HG02623 (cell line): Measurements from ENCODE around the gene ERP27.

Experiments
- ATAC-seq: cut with Tn5 transposase; IDR thresholded peaks from one replicate; pipeline ENCODE4 v1.9.1; 2021; ENCODE audit warnings: moderate library complexity; ENCODE audit not compliant: unreplicated experiment

The ERP27 gene

GRCh38 chr12:14904854-14905253 is 33.5 kb downstream of the ERP27 start:
- no peak for ATAC-seq

- no peak for ATAC-seq
These were observed 34.8 kb downstream of the ERP27 start for GRCh38 chr12:14903386-14904098.

- ATAC-seq = no peak
These were observed 35.9 kb downstream of the ERP27 start for GRCh38 chr12:14902465-14902864.

- ATAC-seq = no peak
These were observed 37.1 kb downstream of the ERP27 start for GRCh38 chr12:14901228-14901562.

- ATAC-seq = no peak
These were observed 37.7 kb downstream of the ERP27 start for GRCh38 chr12:14900521-14901227.

GRCh38 chr12:14896521-14897169 is 41.7 kb downstream of the ERP27 start:
- no peak for ATAC-seq

- no peak for ATAC-seq
These were observed 44.7 kb downstream of the ERP27 start for GRCh38 chr12:14893506-14894250.

- no peak for ATAC-seq
These were observed 45.4 kb downstream of the ERP27 start for GRCh38 chr12:14892726-14893505.

- no peak for ATAC-seq
These were observed 47.6 kb downstream of the ERP27 start for GRCh38 chr12:14890701-14891100.

- no peak for ATAC-seq
These were observed 52.1 kb downstream of the ERP27 start for GRCh38 chr12:14886271-14886670.

- no peak for ATAC-seq
These were observed 52.6 kb downstream of the ERP27 start, which contains the start of gene MGP for GRCh38 chr12:14885718-14886221. MGP (minus strand) TSS chr12:14885854; CDS start chr12:14885791, 63 bp downstream.

GRCh38 chr12:14884458-14884878 is 53.9 kb downstream of the ERP27 start:
- peak; percentile 98 for ATAC-seq

GRCh38 chr12:14883686-14884085 is 54.7 kb downstream of the ERP27 start:
- ATAC-seq = no peak

GRCh38 chr12:14880890-14881453 is 57.4 kb downstream of the ERP27 start:
- no peak for ATAC-seq

GRCh38 chr12:14879222-14879933 is 59.0 kb downstream of the ERP27 start:
- no peak for ATAC-seq

- ATAC-seq = no peak
These were observed 59.8 kb downstream of the ERP27 start for GRCh38 chr12:14878488-14878887.

- ATAC-seq = no peak
These were observed 61.5 kb downstream of the ERP27 start for GRCh38 chr12:14876833-14877232.

GRCh38 chr12:14874882-14875281 is 63.5 kb downstream of the ERP27 start:
- ATAC-seq = no peak

- no peak for ATAC-seq
These were observed 64.7 kb downstream of the ERP27 start for GRCh38 chr12:14873440-14874185.
